Measurements from ENCODE around the gene BBIP1.
A peak's percentile ranks its signal among the peaks of the same experiment; 100 is the strongest.

Gene BBIP1

DNA sequence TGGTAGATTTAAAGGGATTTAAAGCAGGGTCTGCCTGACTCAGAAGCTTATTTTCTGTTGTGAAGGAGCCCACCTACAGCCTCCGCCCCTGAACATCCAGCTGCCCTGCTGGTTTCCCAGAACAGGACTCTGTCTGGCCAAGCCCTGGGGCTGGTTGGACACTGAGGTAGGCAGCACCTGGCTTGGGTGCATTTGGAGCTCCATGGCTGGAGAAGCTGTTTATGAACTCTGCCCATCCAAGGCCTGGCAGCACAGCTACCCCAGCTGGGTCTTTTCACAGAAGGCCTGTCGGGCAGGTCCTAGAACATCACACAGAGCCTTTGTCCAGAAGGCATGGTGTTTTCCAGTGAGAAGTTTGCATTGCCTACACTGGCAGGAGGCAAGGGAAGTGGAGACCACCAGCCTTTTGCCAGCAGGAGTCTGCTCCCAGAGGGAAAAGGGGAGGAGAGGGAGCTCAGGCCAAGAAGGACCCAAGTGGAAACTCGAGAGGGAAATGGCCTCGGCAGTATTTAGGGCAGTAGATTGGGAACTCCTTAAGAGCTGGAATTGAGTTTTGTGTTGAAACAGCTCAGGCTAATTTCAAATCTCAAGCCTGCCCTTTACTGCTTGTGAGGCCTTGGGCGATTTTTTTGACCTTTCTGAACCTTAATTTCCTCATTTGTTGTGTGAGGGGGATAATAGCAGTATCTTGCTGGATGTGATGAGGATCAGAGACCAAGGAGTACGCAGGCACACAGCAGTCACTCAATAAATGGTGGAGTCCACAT lies 59.6 kb downstream of the BBIP1 start:
- H3K4me1 ChIP-seq (ENCODE audit: insufficient read depth, low read length) = peaks cover 24% of the 10 kb centered on the region
- no peaks in the 10 kb centered on the region for H3K9me3 ChIP-seq (ENCODE audit: low read length)
- peak overlapping the region; percentile 59 for H3K27ac ChIP-seq (ENCODE audit: low read depth, low read length)

DNA sequence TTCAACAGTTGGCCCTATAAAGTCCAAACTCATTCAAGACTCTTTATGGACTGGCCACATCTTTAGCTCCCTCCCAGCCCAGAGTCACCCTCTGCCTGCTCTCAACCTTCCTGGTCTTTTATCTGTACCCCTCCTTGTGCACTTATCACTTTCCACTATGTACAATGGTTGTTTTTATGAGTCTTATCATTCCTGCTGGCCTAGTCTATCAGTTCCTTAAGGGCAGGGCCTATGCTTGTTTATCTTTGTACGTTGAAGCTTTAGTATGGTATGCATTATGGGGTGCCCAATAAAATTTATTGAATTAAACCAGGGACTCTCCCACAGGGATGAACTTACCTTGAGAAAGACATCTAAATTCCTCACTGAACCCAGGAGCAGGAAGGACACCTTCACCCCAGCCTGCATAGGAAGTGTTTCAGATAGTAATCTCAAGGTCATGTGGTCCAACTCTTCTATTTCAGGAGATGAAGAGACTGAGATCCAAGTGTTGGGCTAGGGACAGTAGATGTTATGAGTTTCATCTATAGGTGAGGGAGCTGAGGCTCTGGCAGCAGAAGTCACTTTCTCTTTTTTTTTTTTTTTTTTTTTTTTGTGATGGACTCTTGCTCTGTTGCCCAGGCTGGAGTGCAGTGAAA lies 60.6 kb downstream of the BBIP1 start:
- Histone ChIP-seq H3K27ac (ENCODE audit: low read depth, low read length) (no peak overlapping the region), H3K4me1 (ENCODE audit: insufficient read depth, low read length) (peaks cover 24% of the 10 kb centered on the region), H3K9me3 (ENCODE audit: low read length) (no peaks in the 10 kb centered on the region), H3K9ac (ENCODE audit: low read length) (no peak overlapping the region), H3K27me3 (ENCODE audit: control insufficient read depth in 1 of 2, insufficient read depth in 2 of 2, low read length in 2 of 2) (no peaks in the 10 kb centered on the region), H3K4me3 (ENCODE audit: low read depth in 1 of 2, low read length in 2 of 2) (no peak overlapping the region), H3K36me3 (ENCODE audit: insufficient read depth, low read length) (no peaks in the 10 kb centered on the region)

More for the DNA sequence above, 59.6 kb downstream of the BBIP1 start:
- H3K4me3 ChIP-seq (ENCODE audit: low read depth in 1 of 2, low read length in 2 of 2) = no peak overlapping the region
- H3K27me3 ChIP-seq (ENCODE audit: control insufficient read depth in 1 of 2, insufficient read depth in 2 of 2, low read length in 2 of 2) = no peaks in the 10 kb centered on the region
- H3K9ac ChIP-seq (ENCODE audit: low read length) = no peak overlapping the region
- no peaks in the 10 kb centered on the region for H3K36me3 ChIP-seq (ENCODE audit: insufficient read depth, low read length)

DNA sequence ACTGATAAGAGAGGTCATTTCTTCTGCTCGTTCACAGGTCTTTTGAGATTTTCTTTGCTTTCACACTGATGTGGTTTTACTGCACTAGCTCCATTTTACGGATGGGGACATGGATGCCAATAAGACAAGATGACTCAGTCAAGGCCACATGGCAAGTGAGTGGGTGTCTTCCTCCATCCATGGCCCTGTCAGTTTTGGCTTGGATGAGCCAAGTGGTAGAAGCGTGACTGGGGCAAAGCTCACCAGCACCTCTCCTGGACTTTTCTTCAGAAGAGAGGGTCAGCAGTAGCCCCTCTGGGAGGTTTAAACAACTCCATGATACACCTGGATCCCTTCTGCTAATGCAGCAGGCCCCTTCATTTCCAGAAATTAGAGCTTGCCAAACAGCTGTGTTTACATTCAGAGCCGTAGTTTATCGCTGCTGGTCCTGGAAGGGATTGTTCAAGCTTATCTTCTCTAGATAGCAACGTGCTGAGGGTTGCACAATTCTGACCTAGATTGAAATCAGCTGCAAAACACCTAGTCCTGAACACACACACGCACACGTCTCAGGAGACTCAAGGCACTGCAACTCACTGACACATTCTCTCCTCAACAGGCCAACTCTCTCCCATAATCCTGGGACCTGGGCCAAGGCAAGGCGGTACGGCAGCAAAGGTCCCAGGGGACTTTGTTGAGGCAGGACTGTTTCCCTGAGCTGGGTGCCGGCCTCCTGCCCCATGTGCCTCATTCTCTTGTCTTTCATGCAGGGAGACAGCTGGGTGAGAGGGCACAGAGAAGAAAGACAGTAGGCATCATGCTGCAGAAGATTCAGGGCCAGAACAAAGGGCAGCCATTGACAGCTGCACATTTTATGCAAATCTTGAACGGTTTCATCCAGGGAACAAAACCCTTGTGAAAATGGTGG lies 61.5 kb downstream of the BBIP1 start:
- H3K27me3 ChIP-seq (ENCODE audit: control insufficient read depth in 1 of 2, insufficient read depth in 2 of 2, low read length in 2 of 2) = no peaks in the 10 kb centered on the region
- no peaks in the 10 kb centered on the region for H3K9me3 ChIP-seq (ENCODE audit: low read length)
- H3K9ac ChIP-seq (ENCODE audit: low read length) = no peak overlapping the region
- H3K36me3 ChIP-seq (ENCODE audit: insufficient read depth, low read length) = no peaks in the 10 kb centered on the region
- H3K27ac ChIP-seq (ENCODE audit: low read depth, low read length) = no peak overlapping the region
- no peak overlapping the region for H3K4me3 ChIP-seq (ENCODE audit: low read depth in 1 of 2, low read length in 2 of 2)
- peaks cover 24% of the 10 kb centered on the region for H3K4me1 ChIP-seq (ENCODE audit: insufficient read depth, low read length)

DNA sequence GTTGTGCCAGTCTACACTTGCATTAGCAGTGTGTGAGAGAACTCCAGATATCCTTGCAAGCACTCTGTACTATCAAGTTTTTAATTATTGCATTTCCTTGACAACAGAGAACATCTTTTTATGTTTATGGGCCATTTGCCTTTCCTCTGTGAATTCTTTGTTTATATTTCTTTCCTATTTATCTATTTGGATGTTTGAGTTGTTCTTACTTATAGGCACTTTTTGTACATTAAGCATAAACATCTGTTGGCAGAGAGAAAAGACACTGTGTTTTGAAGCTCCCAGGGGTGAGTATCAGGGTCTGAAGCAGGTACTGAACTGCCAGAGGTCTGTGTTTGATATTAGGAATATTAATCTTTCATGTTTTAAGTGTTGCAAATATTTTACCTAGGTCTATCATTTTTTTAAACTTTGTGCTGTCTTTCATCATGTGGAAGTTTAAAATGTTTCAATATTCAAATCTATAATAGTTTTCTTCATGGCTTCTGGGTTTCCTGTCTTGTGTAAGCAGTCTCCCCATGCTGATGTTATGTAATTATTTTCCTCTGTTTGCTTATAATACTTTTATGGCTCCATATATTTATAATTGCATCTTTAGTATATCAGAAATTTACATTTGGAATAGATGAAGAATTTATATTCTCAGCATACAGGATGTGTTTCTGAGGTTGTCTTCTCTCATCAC lies 64.9 kb downstream of the BBIP1 start:
- H3K4me1 ChIP-seq (ENCODE audit: insufficient read depth, low read length) = peaks cover 9% of the 10 kb centered on the region
- H3K27me3 ChIP-seq (ENCODE audit: control insufficient read depth in 1 of 2, insufficient read depth in 2 of 2, low read length in 2 of 2) = no peaks in the 10 kb centered on the region
- no peak overlapping the region for H3K27ac ChIP-seq (ENCODE audit: low read depth, low read length)
- H3K36me3 ChIP-seq (ENCODE audit: insufficient read depth, low read length) = no peaks in the 10 kb centered on the region
- H3K9ac ChIP-seq (ENCODE audit: low read length) = no peak overlapping the region
- H3K9me3 ChIP-seq (ENCODE audit: low read length) = no peaks in the 10 kb centered on the region
- no peak overlapping the region for H3K4me3 ChIP-seq (ENCODE audit: low read depth in 1 of 2, low read length in 2 of 2)

DNA sequence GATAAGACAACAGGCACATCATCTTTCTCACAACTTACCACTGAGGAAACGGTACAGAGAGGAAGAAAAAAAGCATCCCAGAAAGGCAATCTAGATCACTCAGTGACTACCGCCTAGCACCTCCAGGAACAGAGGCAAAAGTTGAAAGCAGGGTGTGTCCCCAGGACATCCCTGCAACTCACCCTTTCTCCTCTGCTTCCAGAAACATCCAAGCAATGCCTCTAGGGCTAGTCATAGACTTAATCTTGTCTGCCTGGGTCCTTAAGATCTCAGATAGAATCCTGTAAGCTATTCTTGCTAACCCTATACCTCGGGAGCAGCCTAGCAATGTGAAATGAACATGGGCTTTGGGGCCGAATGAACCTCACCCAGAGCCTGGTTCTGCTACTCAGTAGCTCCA lies 66.0 kb downstream of the BBIP1 start:
- H3K27me3 ChIP-seq (ENCODE audit: control insufficient read depth in 1 of 2, insufficient read depth in 2 of 2, low read length in 2 of 2) = no peaks in the 10 kb centered on the region
- peaks cover 8% of the 10 kb centered on the region for H3K4me1 ChIP-seq (ENCODE audit: insufficient read depth, low read length)
- H3K27ac ChIP-seq (ENCODE audit: low read depth, low read length) = no peak overlapping the region
- no peak overlapping the region for H3K9ac ChIP-seq (ENCODE audit: low read length)
- no peaks in the 10 kb centered on the region for H3K9me3 ChIP-seq (ENCODE audit: low read length)
- no peak overlapping the region for H3K4me3 ChIP-seq (ENCODE audit: low read depth in 1 of 2, low read length in 2 of 2)
- H3K36me3 ChIP-seq (ENCODE audit: insufficient read depth, low read length) = no peaks in the 10 kb centered on the region

DNA sequence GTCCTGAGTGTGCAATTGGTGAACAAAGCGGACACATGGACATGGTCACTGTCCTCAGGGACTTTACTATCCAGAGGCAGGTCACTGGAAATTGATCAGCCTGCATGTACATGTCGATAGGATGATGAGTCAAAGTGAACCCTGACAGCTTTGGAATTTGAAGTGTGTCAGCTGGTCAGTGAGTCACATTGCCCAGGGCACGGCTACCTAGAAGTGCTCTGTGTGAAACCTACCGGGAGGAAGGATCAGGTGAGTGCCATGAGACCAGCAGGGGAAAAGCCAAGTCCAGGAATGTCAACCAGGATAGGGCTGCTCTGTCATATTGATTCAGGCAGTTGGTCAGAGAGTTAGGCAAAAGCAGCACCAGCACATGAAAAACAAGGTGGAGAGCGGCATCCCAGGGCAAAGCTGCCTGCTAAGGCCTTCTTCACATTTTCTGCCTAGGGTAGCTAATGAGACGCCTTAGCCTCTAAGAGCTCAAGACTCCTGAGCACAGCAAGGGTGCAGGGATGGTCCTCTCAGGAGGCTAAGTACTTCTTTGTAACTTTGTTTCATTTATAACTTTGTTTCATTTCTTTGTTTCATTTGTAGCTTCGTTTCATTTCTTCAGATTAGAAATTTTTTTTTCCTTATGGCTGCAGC lies 66.6 kb downstream of the BBIP1 start:
- Histone ChIP-seq H3K4me3 (ENCODE audit: low read depth in 1 of 2, low read length in 2 of 2) (no peak overlapping the region), H3K9ac (ENCODE audit: low read length) (no peak overlapping the region), H3K27me3 (ENCODE audit: control insufficient read depth in 1 of 2, insufficient read depth in 2 of 2, low read length in 2 of 2) (no peaks in the 10 kb centered on the region), H3K27ac (ENCODE audit: low read depth, low read length) (no peak overlapping the region), H3K4me1 (ENCODE audit: insufficient read depth, low read length) (peaks cover 2% of the 10 kb centered on the region), H3K9me3 (ENCODE audit: low read length) (no peaks in the 10 kb centered on the region), H3K36me3 (ENCODE audit: insufficient read depth, low read length) (no peaks in the 10 kb centered on the region)

DNA sequence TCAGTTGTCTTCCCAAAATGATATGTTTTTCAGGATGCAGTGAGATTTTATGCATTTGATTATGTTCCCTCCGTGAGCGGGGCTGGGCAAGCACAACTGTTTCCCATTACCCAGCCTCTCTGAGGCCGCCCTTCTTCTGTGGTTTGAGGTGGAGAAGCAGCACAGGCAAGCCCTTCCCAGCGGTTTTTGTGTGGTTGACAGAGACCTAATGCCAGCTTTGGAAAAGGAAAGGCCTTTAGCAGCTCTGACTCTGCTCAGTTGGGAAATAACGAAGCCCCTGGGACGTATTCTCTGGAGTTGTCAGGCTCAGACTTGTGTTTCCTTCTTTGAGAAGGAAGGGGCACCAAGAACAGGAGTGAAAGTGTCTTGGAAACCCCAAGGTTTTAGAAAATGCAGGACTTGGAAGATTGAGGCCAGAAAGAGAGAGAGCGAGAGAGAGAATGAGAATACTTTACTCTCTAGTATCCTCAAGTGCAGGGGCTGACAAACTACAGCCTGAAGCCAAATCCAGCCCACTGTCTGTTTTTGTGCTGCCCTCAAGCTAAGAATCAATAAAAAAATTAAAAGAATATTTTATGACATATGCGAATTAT lies 67.9 kb downstream of the BBIP1 start:
- Histone ChIP-seq H3K27me3 (ENCODE audit: control insufficient read depth in 1 of 2, insufficient read depth in 2 of 2, low read length in 2 of 2) (no peaks in the 10 kb centered on the region), H3K4me1 (ENCODE audit: insufficient read depth, low read length) (no peaks in the 10 kb centered on the region), H3K9me3 (ENCODE audit: low read length) (no peaks in the 10 kb centered on the region), H3K36me3 (ENCODE audit: insufficient read depth, low read length) (no peaks in the 10 kb centered on the region), H3K27ac (ENCODE audit: low read depth, low read length) (no peak overlapping the region), H3K4me3 (ENCODE audit: low read depth in 1 of 2, low read length in 2 of 2) (no peak overlapping the region), H3K9ac (ENCODE audit: low read length) (no peak overlapping the region)

DNA sequence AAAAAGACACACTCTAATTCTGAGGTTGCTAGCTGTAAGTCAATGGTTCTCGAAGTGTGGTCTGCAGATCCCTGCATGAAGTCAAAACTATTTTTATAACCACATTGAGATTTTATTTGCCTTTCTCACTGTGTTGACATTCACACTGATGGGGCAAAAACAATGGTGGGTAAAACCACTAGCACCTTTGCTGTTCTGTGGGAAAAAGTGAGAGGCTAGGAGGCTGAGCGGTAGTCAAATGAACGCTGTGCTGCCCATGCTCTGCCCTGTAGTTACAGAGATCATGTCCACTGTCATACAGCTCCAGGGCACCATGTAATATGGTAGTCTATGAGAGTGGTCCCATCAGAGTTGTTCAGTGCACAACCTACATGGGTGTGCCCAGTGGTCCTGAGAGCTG lies 68.9 kb downstream of the BBIP1 start:
- H3K27me3 ChIP-seq (ENCODE audit: control insufficient read depth in 1 of 2, insufficient read depth in 2 of 2, low read length in 2 of 2) = no peaks in the 10 kb centered on the region
- no peak overlapping the region for H3K27ac ChIP-seq (ENCODE audit: low read depth, low read length)
- no peaks in the 10 kb centered on the region for H3K9me3 ChIP-seq (ENCODE audit: low read length)
- H3K36me3 ChIP-seq (ENCODE audit: insufficient read depth, low read length) = no peaks in the 10 kb centered on the region
- no peak overlapping the region for H3K4me3 ChIP-seq (ENCODE audit: low read depth in 1 of 2, low read length in 2 of 2)
- no peaks in the 10 kb centered on the region for H3K4me1 ChIP-seq (ENCODE audit: insufficient read depth, low read length)
- H3K9ac ChIP-seq (ENCODE audit: low read length) = no peak overlapping the region

All from muscle layer of colon (tissue), 2 donors.